ENCODE data around the gene IGFBP5. TPM values are rescaled to one million over a fixed set of nuclear protein-coding genes. Genes with fewer than 3 reads are reported as not detected.

The IGFBP5 gene
- total and polyA plus RNA-seq, 10 donors: 5.0 to 114 (median 28.9) TPM

- Histone ChIP-seq H3K27ac (no peak overlapping the region), H3K4me1 (no peaks in the 10 kb centered on the region), H3K36me3 (no peaks in the 10 kb centered on the region), H3K27me3 (replicated peaks in 1 of 7) (peaks cover 0 to 17% (median 0%) of the 10 kb centered on the region in 7 donors), H3K9me3 (no peaks in the 10 kb centered on the region), H3K4me3 (no peak overlapping the region)
- WGBS, 5 donors: 87 to 97% (median 96%) methylated on average over 4 of the region's 4 CpGs
- no peak for DNase-seq
- intact Hi-C loops (cut with DNase I; ENCODE audit: low total_unique reads): no loop called here
- TF ChIP-seq CTCF (IDR thresholded peaks at IDR 0.05 in 8 of 11, conservative IDR thresholded peaks at IDR 0.05 in 3 of 11): no peak
- no peak for TF ChIP-seq POLR2A (IDR thresholded peaks at IDR 0.05)
- no peak for TF ChIP-seq POLR2AphosphoS5 (IDR thresholded peaks at IDR 0.05)
These were observed 25.4 kb upstream of the IGFBP5 start for GRCh38 chr2:216720722-216721121.

- Histone ChIP-seq H3K4me1 (no peaks in the 10 kb centered on the region), H3K27ac (no peak overlapping the region), H3K9me3 (no peaks in the 10 kb centered on the region), H3K36me3 (no peaks in the 10 kb centered on the region), H3K4me3 (no peak overlapping the region), H3K27me3 (replicated peaks in 1 of 7) (peaks cover 0 to 17% (median 0%) of the 10 kb centered on the region in 7 donors)
- intact Hi-C loops (cut with DNase I; ENCODE audit: low total_unique reads): no loop called here
- DNase-seq: no peak
- TF ChIP-seq POLR2A (IDR thresholded peaks at IDR 0.05) (no peak), POLR2AphosphoS5 (IDR thresholded peaks at IDR 0.05) (no peak), CTCF (IDR thresholded peaks at IDR 0.05 in 8 of 11, conservative IDR thresholded peaks at IDR 0.05 in 3 of 11) (no peak)
- WGBS, 5 donors: 83 to 95% (median 89%) methylated on average over 4 to 8 of the region's 8 CpGs
These were observed 22.7 kb upstream of the IGFBP5 start for GRCh38 chr2:216717907-216718615.

GRCh38 chr2:216717491-216717901 is 22.1 kb upstream of the IGFBP5 start:
- no peak for DNase-seq
- no peaks in the 10 kb centered on the region for H3K4me1 ChIP-seq
- H3K4me3 ChIP-seq: no peak overlapping the region
- H3K27me3 ChIP-seq (replicated peaks in 1 of 7): peaks cover 0 to 17% (median 0%) of the 10 kb centered on the region in 7 donors
- H3K36me3 ChIP-seq: no peaks in the 10 kb centered on the region
- intact Hi-C loops (cut with DNase I; ENCODE audit: low total_unique reads): no loop called here
- no peak overlapping the region for H3K27ac ChIP-seq
- TF ChIP-seq CTCF (IDR thresholded peaks at IDR 0.05 in 8 of 11, conservative IDR thresholded peaks at IDR 0.05 in 3 of 11) (no peak), POLR2AphosphoS5 (IDR thresholded peaks at IDR 0.05) (no peak), POLR2A (IDR thresholded peaks at IDR 0.05) (no peak)
- WGBS, 5 donors: 47 to 60% (median 53%) methylated on average over 4 of the region's 4 CpGs
- no peaks in the 10 kb centered on the region for H3K9me3 ChIP-seq

- TF ChIP-seq POLR2AphosphoS5 (IDR thresholded peaks at IDR 0.05) (no peak), CTCF (IDR thresholded peaks at IDR 0.05 in 8 of 11, conservative IDR thresholded peaks at IDR 0.05 in 3 of 11) (no peak), POLR2A (IDR thresholded peaks at IDR 0.05) (no peak)
- Histone ChIP-seq H3K27ac (no peak overlapping the region), H3K4me3 (no peak overlapping the region), H3K4me1 (no peaks in the 10 kb centered on the region), H3K27me3 (replicated peaks in 1 of 7) (peaks cover 0 to 17% (median 0%) of the 10 kb centered on the region in 7 donors), H3K9me3 (no peaks in the 10 kb centered on the region), H3K36me3 (no peaks in the 10 kb centered on the region)
- intact Hi-C loops (cut with DNase I; ENCODE audit: low total_unique reads): no loop called here
- DNase-seq: no peak
- 75 to 90% (median 79%) methylated on average over 2 to 4 of the region's 4 CpGs for WGBS, 5 donors
These were observed 20.8 kb upstream of the IGFBP5 start for GRCh38 chr2:216716109-216716508.

Measured in spleen (tissue), 11 donors.